Esophagus muscularis mucosa (tissue), 3 donors: Measurements from ENCODE around the gene CPEB1.

Experiments used
- POLR2A ChIP-seq: fragments of 450-650 bp; IDR thresholded peaks from one replicate; pipeline ENCODE4 v1.6.1; 2017; ENCODE audit warnings: antibody characterized with exemption, moderate library complexity, mild to moderate bottlenecking, low read depth
- POLR2AphosphoS5 ChIP-seq, 2 donors: sonication (generic); formaldehyde crosslinking; IDR thresholded peaks; one replicate each; pipeline ENCODE4 v1.6.1; 2017; ENCODE audit warnings: antibody characterized with exemption in 2 of 2
- TF ChIP-seq, protein P1 (sequence below), 3 experiments: fragments of 200-600 bp in 2 of 3; fragments of 450-650 bp in 1 of 3; sonication (generic) in 2 of 3; IDR thresholded peaks; one replicate each; pipeline ENCODE4 v1.5.1; 2017 to 2019; ENCODE audit warnings: antibody characterized with exemption in 3 of 3, mild to moderate bottlenecking in 2 of 3, moderate library complexity in 1 of 3

DNA sequence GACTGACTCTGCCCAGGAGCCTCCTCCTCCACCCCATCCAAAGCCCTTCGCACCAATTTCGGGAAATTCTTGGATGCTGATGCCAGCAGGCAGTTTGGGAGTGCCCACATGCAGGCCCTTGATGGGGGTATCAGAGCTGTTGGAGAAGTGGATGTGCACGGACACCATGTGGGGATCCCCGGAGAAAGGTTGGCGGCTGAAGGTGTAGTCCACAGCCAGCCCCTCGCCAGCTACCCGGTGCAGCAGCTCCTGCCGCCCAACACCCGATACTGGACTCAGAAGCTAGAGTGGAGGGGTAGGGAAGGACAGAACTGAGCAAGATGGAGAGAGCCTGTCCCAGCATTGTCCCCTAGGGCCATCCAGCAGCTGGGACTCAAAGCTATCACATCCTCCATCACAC lies 15.5 kb upstream of the CPEB1 start:
- TF ChIP-seq, protein P1, sequence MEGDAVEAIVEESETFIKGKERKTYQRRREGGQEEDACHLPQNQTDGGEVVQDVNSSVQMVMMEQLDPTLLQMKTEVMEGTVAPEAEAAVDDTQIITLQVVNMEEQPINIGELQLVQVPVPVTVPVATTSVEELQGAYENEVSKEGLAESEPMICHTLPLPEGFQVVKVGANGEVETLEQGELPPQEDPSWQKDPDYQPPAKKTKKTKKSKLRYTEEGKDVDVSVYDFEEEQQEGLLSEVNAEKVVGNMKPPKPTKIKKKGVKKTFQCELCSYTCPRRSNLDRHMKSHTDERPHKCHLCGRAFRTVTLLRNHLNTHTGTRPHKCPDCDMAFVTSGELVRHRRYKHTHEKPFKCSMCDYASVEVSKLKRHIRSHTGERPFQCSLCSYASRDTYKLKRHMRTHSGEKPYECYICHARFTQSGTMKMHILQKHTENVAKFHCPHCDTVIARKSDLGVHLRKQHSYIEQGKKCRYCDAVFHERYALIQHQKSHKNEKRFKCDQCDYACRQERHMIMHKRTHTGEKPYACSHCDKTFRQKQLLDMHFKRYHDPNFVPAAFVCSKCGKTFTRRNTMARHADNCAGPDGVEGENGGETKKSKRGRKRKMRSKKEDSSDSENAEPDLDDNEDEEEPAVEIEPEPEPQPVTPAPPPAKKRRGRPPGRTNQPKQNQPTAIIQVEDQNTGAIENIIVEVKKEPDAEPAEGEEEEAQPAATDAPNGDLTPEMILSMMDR (IDR thresholded peaks at IDR 0.05) = no peak
- TF ChIP-seq POLR2A = no peak
- TF ChIP-seq POLR2AphosphoS5 (IDR thresholded peaks at IDR 0.05) = no peak
